ENCODE results near the gene CELA3A.

Gene CELA3A

GRCh38 chr1:22052115-22053016, 50.9 kb downstream of the CELA3A start, which contains the start of gene CDC42:
Gene CDC42, plus strand, starts transcription at chr1:22052709. Its CDS starts 25,770 bp downstream, at chr1:22078479.
- peak; percentile 92 to 96 for DNase-seq

- DNase-seq = peak; percentile 55 to 56
Observed at GRCh38 chr1:22053017-22053860, 51.8 kb downstream of the CELA3A start.

GRCh38 chr1:22053861-22054770, 52.7 kb downstream of the CELA3A start:
- DNase-seq = no peak

- no peak for DNase-seq
Observed at GRCh38 chr1:22055463-22055862, 54.0 kb downstream of the CELA3A start.

- no peak for DNase-seq
Observed at GRCh38 chr1:22056043-22056442, 54.6 kb downstream of the CELA3A start.

GRCh38 chr1:22056936-22057335, 55.5 kb downstream of the CELA3A start:
- DNase-seq = peak in 1 of 2 experiments; percentile 18

GRCh38 chr1:22057861-22058260, 56.4 kb downstream of the CELA3A start:
- no peak for DNase-seq
